ENCODE measurements around the gene CAMTA1. TPM values are rescaled to one million over a fixed set of nuclear protein-coding genes. Genes with fewer than 3 reads are reported as not detected.

The CAMTA1 gene
- total RNA-seq, 1 experiment from 2014 or later = 69.5 TPM

DNA sequence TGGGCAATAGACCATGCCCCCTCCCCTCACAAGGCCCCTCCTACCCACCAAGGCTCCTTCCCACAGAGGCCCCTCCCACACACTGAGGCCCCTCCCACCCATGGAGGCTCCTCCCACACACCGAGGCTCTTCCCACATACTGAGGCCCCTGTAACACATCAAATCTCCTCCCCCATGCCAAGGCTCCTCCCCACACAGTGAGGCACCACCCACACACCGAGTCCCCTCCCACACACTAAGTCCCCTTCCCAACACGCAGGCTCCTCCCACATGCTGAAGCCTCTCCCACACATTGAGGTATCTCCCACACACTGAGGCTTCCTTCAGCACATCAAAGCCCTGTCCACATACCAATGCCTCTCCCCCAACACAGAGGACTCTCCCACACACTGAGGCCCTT lies 391.8 kb downstream of the CAMTA1 start (continued):
- TF ChIP-seq, protein P1, sequence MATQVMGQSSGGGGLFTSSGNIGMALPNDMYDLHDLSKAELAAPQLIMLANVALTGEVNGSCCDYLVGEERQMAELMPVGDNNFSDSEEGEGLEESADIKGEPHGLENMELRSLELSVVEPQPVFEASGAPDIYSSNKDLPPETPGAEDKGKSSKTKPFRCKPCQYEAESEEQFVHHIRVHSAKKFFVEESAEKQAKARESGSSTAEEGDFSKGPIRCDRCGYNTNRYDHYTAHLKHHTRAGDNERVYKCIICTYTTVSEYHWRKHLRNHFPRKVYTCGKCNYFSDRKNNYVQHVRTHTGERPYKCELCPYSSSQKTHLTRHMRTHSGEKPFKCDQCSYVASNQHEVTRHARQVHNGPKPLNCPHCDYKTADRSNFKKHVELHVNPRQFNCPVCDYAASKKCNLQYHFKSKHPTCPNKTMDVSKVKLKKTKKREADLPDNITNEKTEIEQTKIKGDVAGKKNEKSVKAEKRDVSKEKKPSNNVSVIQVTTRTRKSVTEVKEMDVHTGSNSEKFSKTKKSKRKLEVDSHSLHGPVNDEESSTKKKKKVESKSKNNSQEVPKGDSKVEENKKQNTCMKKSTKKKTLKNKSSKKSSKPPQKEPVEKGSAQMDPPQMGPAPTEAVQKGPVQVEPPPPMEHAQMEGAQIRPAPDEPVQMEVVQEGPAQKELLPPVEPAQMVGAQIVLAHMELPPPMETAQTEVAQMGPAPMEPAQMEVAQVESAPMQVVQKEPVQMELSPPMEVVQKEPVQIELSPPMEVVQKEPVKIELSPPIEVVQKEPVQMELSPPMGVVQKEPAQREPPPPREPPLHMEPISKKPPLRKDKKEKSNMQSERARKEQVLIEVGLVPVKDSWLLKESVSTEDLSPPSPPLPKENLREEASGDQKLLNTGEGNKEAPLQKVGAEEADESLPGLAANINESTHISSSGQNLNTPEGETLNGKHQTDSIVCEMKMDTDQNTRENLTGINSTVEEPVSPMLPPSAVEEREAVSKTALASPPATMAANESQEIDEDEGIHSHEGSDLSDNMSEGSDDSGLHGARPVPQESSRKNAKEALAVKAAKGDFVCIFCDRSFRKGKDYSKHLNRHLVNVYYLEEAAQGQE (IDR thresholded peaks at IDR 0.05; ENCODE audit: low read depth) = no peak
- TF ChIP-seq CEBPB (IDR thresholded peaks at IDR 0.05; ENCODE audit: low read depth) = no peak
- no peak for TF ChIP-seq ZFX (IDR thresholded peaks at IDR 0.05)
- TF ChIP-seq, protein P2, sequence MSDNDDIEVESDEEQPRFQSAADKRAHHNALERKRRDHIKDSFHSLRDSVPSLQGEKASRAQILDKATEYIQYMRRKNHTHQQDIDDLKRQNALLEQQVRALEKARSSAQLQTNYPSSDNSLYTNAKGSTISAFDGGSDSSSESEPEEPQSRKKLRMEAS (IDR thresholded peaks at IDR 0.05) = no peak
- no peak for TF ChIP-seq TCF7L2 (IDR thresholded peaks at IDR 0.05; ENCODE audit: borderline replicate concordance, extremely low read depth, insufficient read depth, insufficient read length)
- TF ChIP-seq CBX3 (IDR thresholded peaks at IDR 0.05; ENCODE audit: low read depth) = no peak
- TF ChIP-seq FOSL1 (IDR thresholded peaks at IDR 0.05; ENCODE audit: low read depth) = no peak

DNA sequence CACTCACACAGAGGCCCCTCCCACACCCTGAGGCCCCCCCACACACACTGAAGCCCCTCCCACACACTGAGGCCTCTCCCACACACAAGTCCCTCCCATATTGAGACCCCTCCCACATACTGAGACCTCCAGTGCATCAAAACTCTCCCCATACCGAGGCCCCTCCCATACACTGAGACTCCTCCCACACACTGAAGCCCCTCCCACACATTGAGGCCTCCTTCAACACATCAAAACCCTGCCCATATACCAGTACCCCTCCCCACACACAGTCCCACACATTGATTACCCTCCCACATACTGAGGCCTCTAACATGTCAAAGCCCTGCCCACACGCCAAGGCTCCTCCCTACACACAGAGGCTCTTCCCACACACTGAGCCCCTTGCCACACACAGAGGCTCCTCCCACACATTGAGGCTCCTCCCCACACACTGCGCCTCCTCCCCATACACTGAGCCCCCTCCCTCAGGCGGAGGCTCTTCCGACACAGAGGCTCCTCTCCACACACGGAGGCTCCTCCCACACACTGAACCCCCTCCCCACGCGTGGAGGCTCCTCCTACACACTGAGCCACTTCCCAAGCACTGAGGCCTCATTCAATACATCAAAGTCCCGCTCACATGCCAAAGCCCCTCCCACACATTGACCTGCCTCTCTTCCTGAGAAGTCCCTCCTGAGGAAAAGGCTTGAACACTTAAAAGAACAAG lies 392.3 kb downstream of the CAMTA1 start:
- CTCF ChIA-PET = no interaction called here
- no peak overlapping the region for H2AFZ ChIP-seq (ENCODE audit: low read depth, low read length, poor library complexity, severe bottlenecking)
- no peaks in the 10 kb centered on the region for H3K4me1 ChIP-seq (ENCODE audit: control insufficient read depth in 1 of 2, insufficient read depth in 2 of 2, low read length in 2 of 2)
- no peak overlapping the region for H3K4me3 ChIP-seq (replicated peaks in 1 of 2; ENCODE audit: low read depth in 1 of 2, low read length in 2 of 2)
- TF ChIP-seq POLR2A (IDR thresholded peaks at IDR 0.05; ENCODE audit: borderline replicate concordance, extremely low read depth, insufficient read depth, insufficient read length) (no peak), ZNF274 (IDR thresholded peaks at IDR 0.05; ENCODE audit: low read depth, low read length) (no peak), EZH2phosphoT487 (IDR thresholded peaks at IDR 0.05; ENCODE audit: borderline replicate concordance) (no peak), FOSL1 (IDR thresholded peaks at IDR 0.05; ENCODE audit: low read depth) (no peak), RAD21 (IDR thresholded peaks at IDR 0.05; ENCODE audit: low read depth) (no peak), CBX3 (IDR thresholded peaks at IDR 0.05; ENCODE audit: low read depth) (no peak), EZH2 (IDR thresholded peaks at IDR 0.05) (no peak), CEBPB (IDR thresholded peaks at IDR 0.05; ENCODE audit: low read depth) (no peak), TCF7L2 (IDR thresholded peaks at IDR 0.05; ENCODE audit: borderline replicate concordance, extremely low read depth, insufficient read depth, insufficient read length) (no peak), JUND (IDR thresholded peaks at IDR 0.05) (no peak), SRF (IDR thresholded peaks at IDR 0.05; ENCODE audit: low read depth) (no peak), ELF1 (IDR thresholded peaks at IDR 0.05; ENCODE audit: borderline replicate concordance, low read depth) (no peak), POLR2AphosphoS5 (IDR thresholded peaks at IDR 0.05; ENCODE audit: low read depth, low read length) (no peak)
- TF ChIP-seq, protein P2 (IDR thresholded peaks at IDR 0.05) = no peak
- TF ChIP-seq, protein P3, sequence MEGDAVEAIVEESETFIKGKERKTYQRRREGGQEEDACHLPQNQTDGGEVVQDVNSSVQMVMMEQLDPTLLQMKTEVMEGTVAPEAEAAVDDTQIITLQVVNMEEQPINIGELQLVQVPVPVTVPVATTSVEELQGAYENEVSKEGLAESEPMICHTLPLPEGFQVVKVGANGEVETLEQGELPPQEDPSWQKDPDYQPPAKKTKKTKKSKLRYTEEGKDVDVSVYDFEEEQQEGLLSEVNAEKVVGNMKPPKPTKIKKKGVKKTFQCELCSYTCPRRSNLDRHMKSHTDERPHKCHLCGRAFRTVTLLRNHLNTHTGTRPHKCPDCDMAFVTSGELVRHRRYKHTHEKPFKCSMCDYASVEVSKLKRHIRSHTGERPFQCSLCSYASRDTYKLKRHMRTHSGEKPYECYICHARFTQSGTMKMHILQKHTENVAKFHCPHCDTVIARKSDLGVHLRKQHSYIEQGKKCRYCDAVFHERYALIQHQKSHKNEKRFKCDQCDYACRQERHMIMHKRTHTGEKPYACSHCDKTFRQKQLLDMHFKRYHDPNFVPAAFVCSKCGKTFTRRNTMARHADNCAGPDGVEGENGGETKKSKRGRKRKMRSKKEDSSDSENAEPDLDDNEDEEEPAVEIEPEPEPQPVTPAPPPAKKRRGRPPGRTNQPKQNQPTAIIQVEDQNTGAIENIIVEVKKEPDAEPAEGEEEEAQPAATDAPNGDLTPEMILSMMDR (IDR thresholded peaks at IDR 0.05 in 2 of 3, conservative IDR thresholded peaks at IDR 0.05 in 1 of 3; ENCODE audit: borderline replicate concordance in 1 of 3, insufficient read depth in 1 of 3, low read depth in 2 of 3, low read length in 2 of 3) = no peak
- TF ChIP-seq, protein P4, sequence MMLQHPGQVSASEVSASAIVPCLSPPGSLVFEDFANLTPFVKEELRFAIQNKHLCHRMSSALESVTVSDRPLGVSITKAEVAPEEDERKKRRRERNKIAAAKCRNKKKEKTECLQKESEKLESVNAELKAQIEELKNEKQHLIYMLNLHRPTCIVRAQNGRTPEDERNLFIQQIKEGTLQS (IDR thresholded peaks at IDR 0.05) = no peak
- H3K36me3 ChIP-seq (ENCODE audit: control insufficient read depth in 1 of 2, insufficient read depth in 2 of 2, low read length in 2 of 2) = no peaks in the 10 kb centered on the region
- H3K9ac ChIP-seq (ENCODE audit: low read length) = no peak overlapping the region
- H3K27me3 ChIP-seq (ENCODE audit: insufficient read depth, low read length) = peaks cover 1% of the 10 kb centered on the region; the same call in 1 of the 2 replicates
- RAD21 ChIA-PET (ENCODE audit: low non-redundant PET in 1 of 2, low total read pairs in 2 of 2, uncharacterized antibody in 2 of 2, unreplicated experiment in 2 of 2) = no interaction called here
- H4K20me1 ChIP-seq (ENCODE audit: insufficient read depth) = no peaks in the 10 kb centered on the region
- BruUV-seq (replicated peaks) = no TSS peak
- H3K9me3 ChIP-seq (ENCODE audit: control insufficient read depth in 1 of 2, insufficient read depth in 1 of 2, low read depth in 1 of 2, low read length in 2 of 2) = peaks cover 4 to 8% of the 10 kb centered on the region in 2 experiments; a peak in 1 of 4 replicates
- POLR2A ChIA-PET = no interaction called here
- intact Hi-C loops (cut with micrococcal nuclease) = no loop called here
- H3K27ac ChIP-seq (ENCODE audit: low read depth, low read length) = no peak overlapping the region
- H3K4me2 ChIP-seq (ENCODE audit: low read length) = no peak overlapping the region
- DNase-seq (ENCODE audit: low read depth, low spot score) (no peak), ATAC-seq (peak; percentile 66)
- no peaks in the 10 kb centered on the region for H3K9me2 ChIP-seq (ENCODE audit: insufficient read depth)
- H3K79me2 ChIP-seq (ENCODE audit: insufficient read depth, low read length) = no peaks in the 10 kb centered on the region

Measured in HCT116 (cell line).